Left lobe of liver (tissue), 2 donors: ENCODE results near the gene FBXL15. TPM values are rescaled to one million over a fixed set of nuclear protein-coding genes. Genes with fewer than 3 reads are reported as not detected.

Experiments
- ATAC-seq: fragments of 200-7000 bp; cut with Tn5 transposase; one replicate; pipeline ENCODE4 v1.9.1; 2020; ENCODE audit warnings: mild to moderate bottlenecking, moderate library complexity
- DNase-seq: peaks from one replicate; pipeline ENCODE4 v3.0.0-alpha.2; 2020; ENCODE audit warnings: low spot score
- total RNA-seq: library from RNA; stranded (reverse); gene quantifications from one replicate; pipeline ENCODE4 v1.2.1, GENCODE V29; 2021
- donor health status: DM: no; HTN: no; CAD: no; lungs with moderate emphysema.
- donor health status: DM: no; HTN: yes; CAD: no.

Gene FBXL15
- total RNA-seq, 1 donor from 2014 or later, result 12.7 TPM

DNA sequence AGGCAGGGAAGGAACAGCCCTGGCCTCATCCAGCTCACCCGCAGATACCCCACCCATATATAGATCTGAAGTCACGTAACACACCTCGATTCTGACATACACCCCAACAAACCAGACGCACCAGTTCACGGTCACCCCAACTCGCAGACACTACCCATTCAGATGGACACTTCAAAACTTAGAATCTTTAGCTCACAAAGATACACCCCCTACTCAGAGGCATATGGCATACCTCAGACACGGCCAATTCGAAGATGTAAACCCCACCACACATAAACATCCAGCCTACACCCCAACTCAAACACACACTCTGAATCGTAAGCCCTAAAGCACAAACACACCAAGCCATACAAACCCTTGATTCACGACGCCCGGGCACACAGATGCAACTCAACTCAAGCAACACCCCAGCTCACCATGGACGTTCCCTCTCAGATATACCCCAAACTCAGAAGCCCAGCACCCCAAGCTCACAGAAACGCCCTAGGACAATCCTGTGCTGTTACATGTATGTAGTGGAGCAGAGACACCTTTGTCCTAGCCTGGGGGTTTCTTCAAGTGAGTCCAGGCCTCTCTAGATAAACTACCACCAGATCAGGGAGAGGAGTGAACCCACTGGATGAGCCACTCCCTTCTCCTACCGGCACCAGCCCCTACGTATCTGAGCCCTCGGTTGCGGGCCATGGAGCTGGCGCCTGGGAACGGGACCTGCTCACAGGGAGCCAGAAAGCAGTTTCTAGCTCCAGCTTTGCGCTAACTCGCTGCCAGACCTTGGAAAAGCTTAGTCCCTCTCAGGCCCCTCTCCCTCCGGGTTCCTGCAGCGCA, 10.8 kb upstream of the FBXL15 start:
- DNase-seq, result no peak
- ATAC-seq, result no peak

DNA sequence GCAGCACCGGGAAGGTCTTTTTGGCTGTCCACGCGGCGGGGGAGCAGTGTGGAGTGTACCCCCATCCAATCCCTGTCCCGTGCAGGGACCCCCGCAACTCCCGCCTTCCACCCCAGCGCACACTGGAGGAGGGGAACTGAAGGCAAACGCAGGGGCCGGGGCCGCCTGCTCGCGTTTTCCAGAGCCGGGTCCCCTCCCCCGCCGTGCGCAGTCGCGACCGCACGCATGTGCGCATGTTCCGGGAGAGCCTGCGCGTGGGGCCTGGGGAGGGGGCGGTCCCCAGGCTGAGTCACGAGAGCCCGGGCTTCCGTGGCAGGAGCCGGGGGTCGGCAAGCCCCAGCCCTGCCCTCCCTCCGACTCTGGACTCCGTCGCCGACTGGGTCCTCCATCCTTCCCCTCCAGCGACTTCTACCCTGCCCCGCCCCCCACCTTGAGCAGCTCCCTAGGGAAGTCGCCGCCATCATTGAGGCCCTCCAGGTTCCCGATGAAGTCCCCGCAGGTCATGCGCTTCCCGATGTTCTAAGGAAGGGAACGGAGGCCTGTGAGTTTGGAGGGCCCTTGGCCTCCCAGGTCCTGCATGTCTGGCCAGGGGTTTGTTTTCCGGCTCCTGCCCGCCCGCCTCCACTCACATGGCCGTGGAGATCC, 10.1 kb upstream of the FBXL15 start:
- DNase-seq (no peak), ATAC-seq (no peak)

DNA sequence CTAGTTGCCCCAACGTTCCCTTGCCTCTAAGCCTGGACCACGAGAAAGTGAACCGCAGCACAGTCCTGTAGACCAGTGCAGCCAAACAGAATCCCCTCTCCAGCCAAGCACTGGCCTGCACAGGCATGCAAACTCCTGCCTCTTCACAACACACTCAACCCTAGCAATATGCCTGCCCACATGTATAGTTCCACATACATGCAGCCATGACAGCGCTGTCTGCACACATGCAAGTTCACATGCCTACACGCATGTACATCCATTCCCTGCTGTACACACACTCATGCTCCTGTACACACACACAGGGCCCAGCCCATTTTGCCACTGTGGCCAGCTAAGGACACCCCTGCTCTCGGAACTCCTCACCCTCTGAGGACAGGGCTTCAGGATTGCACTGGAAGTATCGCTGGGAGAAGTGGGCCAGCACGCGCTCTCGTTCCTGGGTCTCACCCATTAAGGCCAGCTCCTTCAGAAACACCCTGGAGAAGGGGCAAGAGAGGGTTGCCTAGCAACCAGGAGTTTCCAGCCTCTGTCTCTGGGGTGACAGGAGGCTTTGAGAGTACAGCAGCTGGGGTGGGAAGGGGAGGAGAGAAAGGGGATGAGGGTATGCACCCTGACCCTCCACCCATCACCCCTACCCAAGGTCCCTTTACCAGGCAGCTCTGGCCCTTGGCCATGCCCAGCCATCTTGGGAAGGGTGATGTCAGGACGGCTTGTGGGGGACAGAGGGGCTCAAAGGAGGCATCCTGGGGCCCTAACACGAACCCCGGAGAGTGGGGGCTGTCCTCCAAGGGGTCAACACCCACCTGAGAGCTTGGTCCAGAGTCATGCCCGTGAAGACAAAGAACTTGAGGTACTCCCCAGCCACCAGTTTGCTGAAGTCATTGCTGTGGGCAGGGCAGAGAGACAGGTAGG, 9.0 kb upstream of the FBXL15 start:
- DNase-seq (no peak), ATAC-seq (no peak)

DNA sequence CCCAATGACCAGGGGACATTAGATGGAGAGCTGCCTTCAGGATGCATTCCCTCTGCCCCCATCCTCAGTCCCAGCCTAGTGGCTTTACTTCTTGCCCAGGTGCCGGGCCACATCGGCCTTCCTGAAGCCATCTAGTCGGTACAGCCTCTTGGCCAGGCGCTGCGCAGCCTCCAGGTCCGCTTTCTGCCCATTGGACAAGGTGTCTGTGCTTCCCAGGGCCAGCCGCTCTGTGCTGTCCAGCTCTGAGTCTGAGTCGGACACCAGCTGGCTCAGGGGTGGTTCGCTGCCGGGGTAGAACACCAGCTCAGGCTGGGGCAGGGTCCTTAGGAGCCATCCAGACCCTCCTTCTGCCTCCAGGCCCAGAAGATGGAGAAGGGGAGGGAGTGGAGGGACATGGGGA, 8.3 kb upstream of the FBXL15 start:
- no peak for ATAC-seq
- no peak for DNase-seq

DNA sequence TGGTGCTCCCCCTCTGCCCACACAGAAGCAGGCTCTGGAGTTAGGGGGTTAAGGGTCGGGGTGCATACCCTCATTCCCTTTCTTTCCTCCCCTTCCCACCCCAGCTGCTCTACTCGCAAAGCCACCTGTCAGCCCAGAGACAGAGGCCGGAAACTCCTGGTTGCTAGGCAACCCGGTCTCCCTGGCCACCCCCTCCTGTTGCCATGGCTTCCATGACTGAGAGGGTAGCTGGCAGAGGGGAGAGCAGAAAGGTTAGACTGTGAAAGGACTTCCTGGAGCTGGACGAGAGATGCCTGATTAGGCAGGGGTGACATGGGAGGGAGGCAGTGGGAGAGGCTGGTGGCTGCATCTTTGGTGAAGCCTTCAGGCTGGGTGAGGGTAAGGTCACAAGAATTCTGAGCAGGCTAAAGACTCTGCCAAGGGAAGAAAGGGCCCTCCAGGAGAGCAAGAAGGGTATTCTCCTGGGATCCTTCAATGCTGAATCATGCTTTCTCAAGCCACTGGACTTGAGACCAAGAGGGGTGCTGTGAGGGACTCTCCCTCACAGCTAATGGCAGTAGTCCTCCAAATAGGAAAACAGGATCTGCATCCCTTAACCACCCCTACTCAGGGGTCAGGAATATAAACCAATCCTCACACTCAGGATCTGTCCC, 7.5 kb upstream of the FBXL15 start:
- ATAC-seq (no peak), DNase-seq (no peak)

DNA sequence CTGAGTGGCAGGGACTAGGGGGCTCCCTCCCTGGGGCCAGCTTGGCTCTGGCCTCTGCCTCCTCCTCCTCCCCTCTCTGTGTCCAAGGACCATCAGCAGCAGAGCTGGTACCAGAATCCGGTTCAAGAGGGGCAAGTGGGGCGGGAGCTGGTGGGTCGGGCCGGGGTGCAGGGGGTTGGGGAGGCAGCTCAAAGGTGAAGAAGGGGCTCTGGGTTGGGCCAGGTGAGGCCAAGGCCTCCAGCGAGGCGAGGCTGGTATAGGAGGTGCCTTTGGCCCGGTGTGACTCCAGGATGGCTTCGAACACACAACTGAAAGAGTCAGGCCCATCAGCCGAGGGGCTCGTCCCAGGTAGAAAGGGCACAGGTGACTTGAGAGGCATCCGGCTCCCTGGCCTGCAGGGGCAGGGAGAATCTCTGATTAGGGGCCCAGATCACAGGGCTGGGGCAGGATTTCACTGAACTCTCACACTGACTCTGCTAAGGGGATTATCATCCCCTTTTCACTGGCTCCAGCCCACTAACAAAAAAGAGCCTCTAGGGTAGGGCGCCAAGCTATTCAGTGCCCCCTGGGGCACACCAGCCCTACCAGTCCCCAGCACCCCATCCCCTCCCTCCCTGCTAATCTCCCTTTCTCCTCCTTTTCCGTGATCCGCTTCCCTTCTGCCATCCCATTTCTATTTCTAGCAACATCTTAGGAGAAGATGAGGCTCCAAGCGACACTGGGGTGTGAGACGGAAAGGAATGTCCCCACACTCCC, 6.7 kb upstream of the FBXL15 start:
- DNase-seq (no peak), ATAC-seq (no peak)

DNA sequence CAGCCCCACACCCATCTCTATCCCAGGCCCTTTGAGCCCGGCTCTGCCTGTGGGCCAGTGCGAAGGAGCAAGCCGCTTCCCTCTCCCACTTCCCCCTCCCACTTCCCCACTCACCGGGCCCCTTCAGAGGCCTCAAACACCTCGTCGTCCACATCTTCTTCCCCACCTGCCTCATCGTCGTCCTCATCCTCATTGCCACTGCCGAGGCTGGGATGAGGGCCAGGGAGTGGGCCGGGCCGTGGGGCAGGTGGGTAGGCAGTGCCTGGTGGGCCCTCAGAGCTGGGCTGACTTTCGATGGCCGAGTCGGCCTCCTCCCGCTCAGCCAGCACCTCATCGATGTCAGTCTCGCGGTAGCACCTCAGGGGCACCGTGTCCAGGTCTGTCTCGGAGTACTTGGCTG, 5.9 kb upstream of the FBXL15 start:
- no peak for ATAC-seq
- DNase-seq, result no peak

DNA sequence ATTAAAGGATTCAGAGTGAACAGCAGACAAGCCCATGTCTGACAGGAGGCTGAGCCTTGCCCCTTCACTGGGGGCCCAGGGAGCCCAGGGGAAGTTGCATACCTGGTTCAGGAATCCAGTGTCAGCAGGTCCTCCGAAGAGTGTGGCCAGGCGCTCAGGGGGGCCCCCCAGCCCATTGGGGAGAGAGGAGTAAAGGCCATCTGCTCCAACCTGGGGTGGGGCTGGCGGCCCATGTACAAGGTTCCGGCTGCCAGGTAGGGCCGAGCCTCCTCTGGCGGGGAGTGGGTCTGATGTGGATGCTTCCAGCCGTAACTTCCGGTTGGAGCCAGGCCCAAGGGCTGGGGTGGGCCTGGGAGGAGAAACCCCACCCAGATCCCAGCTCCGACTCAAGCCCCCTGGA, 4.4 kb upstream of the FBXL15 start:
- ATAC-seq (no peak), DNase-seq (no peak)

DNA sequence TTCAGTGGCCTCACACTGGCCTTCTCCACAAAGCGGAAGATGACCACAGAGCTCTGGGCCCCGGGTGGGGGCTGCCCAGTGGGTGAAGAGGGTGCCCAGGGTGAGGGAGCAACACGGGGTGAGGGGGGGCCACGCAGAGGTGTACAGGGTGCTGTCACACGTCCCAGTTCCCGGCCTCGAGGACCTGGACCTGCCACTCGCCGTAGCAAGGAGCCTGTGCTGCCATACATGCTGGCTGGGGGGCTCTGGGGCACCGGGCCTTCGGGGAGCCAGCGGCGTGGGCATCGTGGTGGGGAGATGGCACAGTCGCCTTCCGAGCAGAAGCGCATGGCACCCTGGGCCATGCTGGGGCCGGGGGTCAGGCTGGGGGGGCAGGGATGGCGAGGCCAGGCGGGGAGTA, 3.9 kb upstream of the FBXL15 start:
- no peak for ATAC-seq
- DNase-seq, result no peak

DNA sequence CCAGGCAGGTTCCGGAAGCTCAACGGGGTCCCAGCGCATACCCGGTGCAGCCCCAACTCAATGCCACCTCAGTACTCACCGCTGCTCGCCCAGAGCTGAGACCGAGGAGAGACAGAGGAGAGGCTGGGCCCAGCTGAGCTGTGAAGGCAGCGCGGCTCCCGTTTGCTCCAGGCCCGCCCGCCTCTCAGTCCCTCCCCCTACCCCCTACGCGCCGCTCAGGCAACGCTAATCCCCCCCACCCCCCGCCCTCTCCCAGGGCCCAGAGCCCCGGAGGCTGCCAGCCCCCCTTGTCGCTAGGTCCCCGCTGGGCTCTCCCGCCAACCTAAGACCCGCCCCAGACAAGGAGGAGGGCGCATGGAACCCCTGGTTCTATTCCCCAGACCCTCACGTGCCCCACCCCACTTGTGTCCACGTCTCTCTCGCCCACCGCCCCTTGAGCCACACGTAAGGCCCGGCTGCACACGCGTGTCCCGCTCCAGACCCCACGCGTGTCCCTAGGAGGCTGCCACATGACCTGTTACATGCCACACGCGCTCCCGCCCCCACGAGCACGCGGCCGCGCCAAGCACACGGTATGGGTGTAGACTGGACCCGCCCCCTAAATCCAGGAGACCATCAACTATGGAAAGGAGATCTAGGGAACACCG, 1.9 kb upstream of the FBXL15 start, which contains the start of gene PSD:
TSS of gene PSD (minus strand) at position 164 of the 647 bp plus-strand sequence. CDS start 1,747 bp downstream, outside the sequence.
- DNase-seq (no peak), ATAC-seq (no peak)

DNA sequence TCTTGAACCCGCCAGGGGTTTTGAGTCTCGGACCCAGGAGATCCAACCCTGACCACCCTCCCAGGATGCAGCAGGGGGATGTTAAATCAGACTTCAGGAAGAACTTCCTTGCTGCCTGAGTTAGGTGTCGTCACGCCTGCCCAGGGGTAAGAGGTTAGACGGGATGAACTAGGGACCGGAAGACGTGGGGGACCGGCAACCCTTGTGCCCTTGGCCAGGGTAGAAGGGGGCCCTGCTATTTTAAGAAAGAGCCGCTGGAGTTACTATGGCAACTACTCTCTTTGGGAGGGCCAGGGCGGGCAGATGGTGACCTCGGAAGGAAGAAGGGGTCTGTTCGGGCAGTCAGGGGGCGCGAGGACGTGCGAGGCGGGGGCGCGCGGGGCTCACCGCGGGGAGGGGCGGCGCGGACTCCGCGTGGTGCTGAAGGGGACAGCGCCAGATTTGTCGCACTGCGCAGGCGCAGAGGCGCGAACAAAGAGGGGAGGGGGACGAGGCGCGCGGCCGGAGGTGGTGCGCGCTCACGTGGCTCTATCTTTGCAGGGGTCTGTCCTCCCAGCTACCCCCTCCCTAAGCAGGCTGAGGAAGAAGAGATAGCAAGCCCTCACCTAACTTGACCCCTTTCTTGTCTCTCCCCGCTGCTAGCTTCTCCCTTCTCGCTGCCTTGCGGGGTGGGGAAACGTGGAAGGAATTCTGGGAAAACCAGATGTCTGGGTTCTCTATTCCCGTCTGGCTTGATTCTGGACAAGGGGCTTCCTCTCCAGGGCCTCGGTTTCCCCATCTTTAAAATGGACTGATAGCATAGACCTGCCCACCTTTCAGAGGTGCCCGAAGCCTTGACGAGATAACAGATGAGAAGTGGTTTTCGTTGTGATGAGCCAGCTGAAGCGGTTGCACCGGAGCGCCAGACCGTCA, 1.1 kb upstream of the FBXL15 start:
- ATAC-seq, result no peak

DNA sequence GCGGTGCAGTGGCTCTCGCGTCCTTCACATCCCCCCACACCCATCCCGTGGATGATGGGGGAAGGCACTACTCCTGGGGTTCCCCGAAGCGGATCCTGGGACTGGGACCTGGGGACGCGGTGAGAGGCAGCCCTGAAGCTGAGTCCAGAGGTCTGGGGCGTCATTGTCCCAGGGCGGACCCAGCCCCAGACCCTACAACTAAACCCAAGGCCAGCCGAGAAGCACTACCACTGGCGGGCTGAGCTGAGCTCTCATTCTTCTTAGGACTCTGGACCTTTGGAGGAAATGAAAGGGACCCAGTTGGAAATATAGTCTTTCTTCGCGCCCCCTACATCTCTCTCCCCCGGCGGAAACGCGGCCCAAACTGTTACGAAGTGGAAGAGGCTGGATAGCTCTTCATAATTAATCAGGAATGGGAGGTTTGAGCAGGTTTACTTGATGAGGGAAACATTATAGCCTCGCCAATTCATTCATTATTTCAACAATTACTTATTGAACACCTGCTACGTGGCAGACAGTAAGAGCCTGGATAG, 389 bp upstream of the FBXL15 start:
- DNase-seq (no peak), ATAC-seq (no peak)

More for the DNA sequence above, 1.1 kb upstream of the FBXL15 start:
- peak; percentile 65 for DNase-seq

DNA sequence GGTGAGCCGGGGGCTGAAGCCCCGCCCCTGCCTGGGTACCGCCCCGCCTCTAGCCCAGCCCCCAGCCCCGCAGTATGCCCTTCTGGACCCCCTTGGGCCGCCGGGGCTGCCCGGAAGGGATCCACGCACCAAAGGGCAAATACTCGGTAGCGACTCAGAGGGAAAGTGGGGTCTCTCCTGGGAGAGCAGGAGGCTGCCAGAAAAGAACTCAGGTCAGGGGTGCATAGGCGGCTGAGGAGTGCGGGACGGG, 796 bp downstream of the FBXL15 start:
- ATAC-seq, result no peak
- DNase-seq, result no peak

DNA sequence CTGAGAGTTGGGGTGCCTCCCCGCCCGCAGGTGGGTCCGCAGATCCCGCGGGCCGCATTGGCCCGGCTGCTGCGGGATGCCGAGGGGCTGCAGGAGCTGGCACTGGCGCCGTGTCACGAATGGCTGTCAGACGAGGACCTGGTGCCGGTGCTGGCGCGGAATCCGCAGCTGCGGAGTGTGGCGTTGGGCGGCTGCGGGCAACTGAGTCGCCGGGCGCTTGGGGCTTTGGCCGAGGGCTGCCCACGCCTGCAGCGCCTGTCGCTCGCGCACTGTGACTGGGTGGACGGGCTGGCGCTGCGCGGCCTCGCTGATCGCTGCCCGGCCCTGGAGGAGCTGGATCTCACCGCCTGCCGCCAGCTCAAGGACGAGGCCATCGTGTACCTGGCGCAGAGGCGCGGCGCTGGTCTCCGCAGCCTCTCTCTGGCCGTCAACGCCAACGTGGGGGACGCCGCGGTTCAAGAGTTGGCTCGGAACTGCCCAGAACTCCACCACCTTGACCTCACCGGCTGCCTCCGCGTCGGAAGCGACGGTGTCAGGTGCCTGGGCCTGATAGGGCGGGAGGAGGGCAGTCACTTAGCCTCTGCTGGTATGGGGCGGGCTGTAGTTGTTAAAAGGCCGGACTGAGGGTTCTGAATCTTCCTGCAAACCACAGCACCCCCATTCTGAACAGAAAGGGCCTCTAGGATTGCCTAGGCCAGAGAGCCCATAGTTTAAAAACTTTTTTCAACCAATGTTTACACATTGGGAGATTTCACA, 1.3 kb downstream of the FBXL15 start:
- peak; percentile 59 for ATAC-seq
- DNase-seq, result peak; percentile 75

DNA sequence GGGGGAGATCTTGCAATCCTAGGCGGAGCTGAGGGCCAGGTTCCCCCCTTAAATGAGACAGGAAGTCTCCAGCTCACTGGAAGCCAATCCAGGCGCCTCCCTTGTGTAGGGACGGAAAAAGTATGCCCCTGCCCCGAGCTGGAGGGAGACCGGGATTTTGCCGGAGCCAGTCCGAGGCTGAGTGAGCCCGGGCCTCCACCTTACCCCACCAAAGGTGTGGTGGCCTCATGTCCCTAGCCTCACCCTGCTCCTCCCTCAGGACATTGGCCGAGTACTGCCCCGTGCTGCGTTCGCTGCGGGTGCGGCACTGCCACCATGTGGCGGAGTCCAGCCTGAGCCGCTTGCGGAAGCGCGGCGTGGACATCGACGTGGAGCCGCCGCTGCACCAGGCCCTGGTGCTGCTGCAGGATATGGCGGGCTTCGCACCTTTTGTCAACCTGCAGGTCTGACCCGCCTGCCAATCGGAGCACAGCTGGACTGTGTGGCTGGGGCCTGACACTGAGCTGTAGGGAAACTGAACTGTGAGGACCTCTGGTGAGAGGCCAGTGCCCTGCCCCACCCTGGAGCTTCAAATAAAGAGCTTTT, 2.0 kb downstream of the FBXL15 start:
- ATAC-seq, result peak; percentile 71
- DNase-seq, result peak; percentile 88

DNA sequence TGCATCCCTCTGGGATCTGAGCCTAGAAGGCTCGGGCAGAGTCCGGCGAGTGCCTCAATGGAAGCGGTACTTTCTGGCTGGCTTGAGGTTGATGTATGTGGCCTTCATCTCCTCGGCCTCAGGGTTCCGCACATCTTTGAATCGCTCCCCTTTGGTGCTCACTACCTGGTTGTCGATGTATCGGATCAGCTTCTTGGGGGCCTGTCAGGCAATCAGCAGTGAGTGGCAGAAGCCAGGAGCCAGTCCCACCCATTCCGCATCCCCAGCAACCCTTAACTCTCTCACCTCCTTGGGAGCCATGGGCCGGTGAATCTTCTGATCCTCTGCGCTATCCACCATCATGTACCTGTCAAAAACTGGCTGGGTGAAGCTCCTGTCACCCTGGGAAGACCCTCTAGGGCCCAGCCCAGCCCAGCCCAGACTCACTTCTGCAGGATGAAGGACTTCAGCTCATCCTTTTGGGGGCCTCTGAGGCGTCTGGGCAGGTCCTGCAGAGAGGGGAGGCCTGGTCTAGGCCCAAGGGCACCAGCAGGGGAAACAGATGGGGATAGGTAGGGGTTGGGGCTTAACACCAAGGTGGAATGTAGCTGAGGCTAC, 2.8 kb downstream of the FBXL15 start:
- ATAC-seq, result no peak
- no peak for DNase-seq

DNA sequence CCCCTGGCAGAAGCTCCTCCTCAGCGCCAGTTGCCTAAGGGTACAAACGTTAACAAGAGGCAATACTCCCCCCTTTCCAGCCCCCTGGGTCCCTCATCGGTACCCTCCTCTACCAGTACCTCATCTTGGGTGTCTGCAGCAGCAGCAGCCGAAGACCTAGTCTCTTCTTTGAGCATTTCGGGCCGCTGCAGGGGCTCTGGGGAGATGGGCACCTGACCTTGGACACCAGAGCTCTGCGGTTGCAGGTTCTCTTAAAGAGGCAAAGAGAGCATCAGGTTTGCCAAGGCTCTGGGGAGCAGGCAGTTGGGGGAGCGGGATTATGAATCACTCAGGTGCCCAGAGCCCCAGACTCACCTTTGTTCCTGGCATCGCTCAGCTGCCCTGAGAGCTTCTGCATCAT, 3.5 kb downstream of the FBXL15 start:
- DNase-seq, result no peak

More for the DNA sequence above, 3.5 kb downstream of the FBXL15 start:
- no peak for ATAC-seq
